Measurements from ENCODE around the gene CR1.

Gene CR1

GRCh38 chr1:207495801-207496792 is at the start of gene CR1:
Gene CR1 (plus strand): TSS chr1:207496157. CDS start chr1:207496268, 111 bp downstream.
- H3K9me3 ChIP-seq (ENCODE audit: insufficient read depth, low read length): no peaks in the 10 kb centered on the region
- peak within 1 kb of the TSS; percentile 50 for H3K4me3 ChIP-seq (ENCODE audit: low read length)
- no peak within 1 kb of the TSS for H3K27ac ChIP-seq (ENCODE audit: low read length)
- TF ChIP-seq CTCF (IDR thresholded peaks at IDR 0.05; ENCODE audit: low read depth, low read length): no peak
- no peak for TF ChIP-seq EZH2phosphoT487 (IDR thresholded peaks at IDR 0.05; ENCODE audit: low read depth)
- H3K4me1 ChIP-seq (ENCODE audit: low read length): peaks cover 11% of the 10 kb centered on the region
- H3K36me3 ChIP-seq (replicated peaks; ENCODE audit: low read depth, low read length): no peaks in the 10 kb centered on the region
- H2AFZ ChIP-seq (ENCODE audit: low read depth, low read length): no peak within 1 kb of the TSS
- no peak within 1 kb of the TSS for H3K9ac ChIP-seq (ENCODE audit: low read length)
- H3K27me3 ChIP-seq (ENCODE audit: low read depth, low read length): peaks cover 28% of the 10 kb centered on the region
- H3K4me2 ChIP-seq (ENCODE audit: low read length): peak within 1 kb of the TSS; percentile 47
- no peaks in the 10 kb centered on the region for H4K20me1 ChIP-seq (ENCODE audit: insufficient read depth, low read length)
- H3K79me2 ChIP-seq (ENCODE audit: low read length): no peaks in the 10 kb centered on the region

GRCh38 chr1:207453710-207454045 is 42.3 kb upstream of the CR1 start:
- peaks cover 34% of the 10 kb centered on the region for H3K27me3 ChIP-seq (ENCODE audit: low read depth, low read length)
- H3K4me2 ChIP-seq (ENCODE audit: low read length): peak overlapping the region; percentile 89
- no peaks in the 10 kb centered on the region for H3K79me2 ChIP-seq (ENCODE audit: low read length)
- no peaks in the 10 kb centered on the region for H4K20me1 ChIP-seq (ENCODE audit: insufficient read depth, low read length)
- H3K4me1 ChIP-seq (ENCODE audit: low read length): peaks cover 15% of the 10 kb centered on the region
- no peaks in the 10 kb centered on the region for H3K9me3 ChIP-seq (ENCODE audit: insufficient read depth, low read length)
- no peaks in the 10 kb centered on the region for H3K36me3 ChIP-seq (replicated peaks; ENCODE audit: low read depth, low read length)
- H2AFZ ChIP-seq (ENCODE audit: low read depth, low read length): peak overlapping the region; percentile 81
- peak overlapping the region; percentile 85 for H3K4me3 ChIP-seq (ENCODE audit: low read length)
- peak overlapping the region; percentile 66; the same call in 1 of the 2 replicates for H3K9ac ChIP-seq (ENCODE audit: low read length)
- 0 out of 2 replicates have a peak, but pooled peaks have one; percentile 10 for TF ChIP-seq EZH2phosphoT487 (IDR thresholded peaks at IDR 0.05; ENCODE audit: low read depth)
- no peak for TF ChIP-seq CTCF (IDR thresholded peaks at IDR 0.05; ENCODE audit: low read depth, low read length)
- H3K27ac ChIP-seq (ENCODE audit: low read length): no peak overlapping the region

- H3K9ac ChIP-seq (ENCODE audit: low read length): peak within 1 kb of the TSS; percentile 66
- no peaks in the 10 kb centered on the region for H3K9me3 ChIP-seq (ENCODE audit: insufficient read depth, low read length)
- H4K20me1 ChIP-seq (ENCODE audit: insufficient read depth, low read length): no peaks in the 10 kb centered on the region
- H3K4me2 ChIP-seq (ENCODE audit: low read length): peak within 1 kb of the TSS; percentile 89
- H3K4me1 ChIP-seq (ENCODE audit: low read length): peaks cover 15% of the 10 kb centered on the region
- peak within 1 kb of the TSS; percentile 81 for H2AFZ ChIP-seq (ENCODE audit: low read depth, low read length)
- H3K4me3 ChIP-seq (ENCODE audit: low read length): peak within 1 kb of the TSS; percentile 85
- no peaks in the 10 kb centered on the region for H3K36me3 ChIP-seq (replicated peaks; ENCODE audit: low read depth, low read length)
- peaks cover 34% of the 10 kb centered on the region for H3K27me3 ChIP-seq (ENCODE audit: low read depth, low read length)
- H3K79me2 ChIP-seq (ENCODE audit: low read length): no peaks in the 10 kb centered on the region
- H3K27ac ChIP-seq (ENCODE audit: low read length): no peak within 1 kb of the TSS
- TF ChIP-seq EZH2phosphoT487 (IDR thresholded peaks at IDR 0.05; ENCODE audit: low read depth) (0 out of 2 replicates have a peak, but pooled peaks have one; percentile 10), CTCF (IDR thresholded peaks at IDR 0.05; ENCODE audit: low read depth, low read length) (peak; percentile 73)
Observed at GRCh38 chr1:207454046-207454964, 41.7 kb upstream of the CR1 start, which contains the start of gene CR2. Gene CR2 (plus strand): TSS chr1:207454328. CDS start chr1:207454419, 91 bp downstream.

Data from OCI-LY3 (cell line).